Tibial nerve (tissue), 4 donors: ENCODE results near the gene MPV17.

Experiments used
- EP300 ChIP-seq, 2 donors: sonication (generic); formaldehyde crosslinking; IDR thresholded peaks; one replicate each; pipeline ENCODE4 v1.6.1; 2017; ENCODE audit warnings: antibody characterized with exemption in 2 of 2, mild to moderate bottlenecking in 1 of 2
- POLR2A ChIP-seq, 2 donors: fragments of 450-650 bp; IDR thresholded peaks; one replicate each; pipeline ENCODE4 v1.6.1; 2017; ENCODE audit warnings: antibody characterized with exemption in 2 of 2, mild to moderate bottlenecking in 2 of 2, moderate library complexity in 2 of 2
- TF ChIP-seq, protein P1 (sequence below), 5 experiments: fragments of 200-600 bp in 3 of 5; fragments of 450-650 bp in 2 of 5; sonication (generic) in 3 of 5; IDR thresholded peaks; one replicate each; pipeline ENCODE4 v1.5.1; 2016 to 2019; ENCODE audit warnings: antibody characterized with exemption in 5 of 5, mild to moderate bottlenecking in 3 of 5, moderate library complexity in 2 of 5

DNA sequence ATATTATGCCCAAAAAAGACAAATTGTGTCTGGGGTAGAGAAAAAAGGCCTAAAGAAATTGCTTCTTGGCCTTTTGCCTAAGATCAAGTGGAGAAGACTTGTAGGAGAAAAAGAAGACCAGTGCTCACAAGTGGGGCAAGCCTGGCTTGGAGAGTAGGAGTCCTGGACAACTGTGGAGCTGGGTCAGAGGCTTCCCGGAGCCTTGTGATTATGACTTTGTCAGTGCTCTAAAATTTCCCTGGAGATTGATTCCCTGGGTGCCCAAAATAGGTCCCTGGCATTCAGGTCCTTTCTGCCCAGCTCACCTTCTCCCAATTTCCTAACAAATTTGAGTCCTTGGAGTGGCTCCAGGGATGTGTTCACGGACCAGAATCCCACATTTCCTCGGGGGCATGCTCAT, 41.5 kb downstream of the MPV17 start:
- TF ChIP-seq, protein P1, sequence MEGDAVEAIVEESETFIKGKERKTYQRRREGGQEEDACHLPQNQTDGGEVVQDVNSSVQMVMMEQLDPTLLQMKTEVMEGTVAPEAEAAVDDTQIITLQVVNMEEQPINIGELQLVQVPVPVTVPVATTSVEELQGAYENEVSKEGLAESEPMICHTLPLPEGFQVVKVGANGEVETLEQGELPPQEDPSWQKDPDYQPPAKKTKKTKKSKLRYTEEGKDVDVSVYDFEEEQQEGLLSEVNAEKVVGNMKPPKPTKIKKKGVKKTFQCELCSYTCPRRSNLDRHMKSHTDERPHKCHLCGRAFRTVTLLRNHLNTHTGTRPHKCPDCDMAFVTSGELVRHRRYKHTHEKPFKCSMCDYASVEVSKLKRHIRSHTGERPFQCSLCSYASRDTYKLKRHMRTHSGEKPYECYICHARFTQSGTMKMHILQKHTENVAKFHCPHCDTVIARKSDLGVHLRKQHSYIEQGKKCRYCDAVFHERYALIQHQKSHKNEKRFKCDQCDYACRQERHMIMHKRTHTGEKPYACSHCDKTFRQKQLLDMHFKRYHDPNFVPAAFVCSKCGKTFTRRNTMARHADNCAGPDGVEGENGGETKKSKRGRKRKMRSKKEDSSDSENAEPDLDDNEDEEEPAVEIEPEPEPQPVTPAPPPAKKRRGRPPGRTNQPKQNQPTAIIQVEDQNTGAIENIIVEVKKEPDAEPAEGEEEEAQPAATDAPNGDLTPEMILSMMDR (IDR thresholded peaks at IDR 0.05): no peak
- TF ChIP-seq EP300 (IDR thresholded peaks at IDR 0.05): no peak
- TF ChIP-seq POLR2A (IDR thresholded peaks at IDR 0.05): no peak
